Nephron progenitor cell (in vitro differentiated cells): ENCODE measurements around the gene FANCD2OS.

Experiments
- DNase-seq: peaks from one replicate; pipeline ENCODE4 v3.0.0; 2021
- H3K27ac Mint-ChIP-seq: 2 replicates; pipeline ENCODE4 v1.8.0; 2021; ENCODE audit warnings: mild to moderate bottlenecking, moderate library complexity, mixed read lengths
- H3K27me3 Mint-ChIP-seq: 2 replicates; pipeline ENCODE4 v1.8.0; 2021; ENCODE audit warnings: mild to moderate bottlenecking, low read depth, mixed read lengths; ENCODE audit not compliant: poor library complexity
- H3K36me3 Mint-ChIP-seq: 2 replicates; pipeline ENCODE4 v1.8.0; 2021; ENCODE audit warnings: low read depth, mixed read lengths
- H3K4me1 Mint-ChIP-seq: 2 replicates; pipeline ENCODE4 v1.8.0; 2021; ENCODE audit warnings: mixed read lengths
- H3K4me3 Mint-ChIP-seq: 2 replicates; pipeline ENCODE4 v1.8.0; 2021; ENCODE audit warnings: mild to moderate bottlenecking, moderate library complexity, mixed read lengths
- H3K9me3 Mint-ChIP-seq: 2 replicates; pipeline ENCODE4 v1.8.0; 2021; ENCODE audit warnings: mild to moderate bottlenecking, moderate library complexity, mixed read lengths
- TF ChIP-seq, protein P1 (sequence below): fragments of 200-600 bp; sonication (generic); IDR thresholded peaks from 2 replicates; pipeline ENCODE4 v1.5.0; 2021; ENCODE audit warnings: antibody characterized with exemption

Gene FANCD2OS

DNA sequence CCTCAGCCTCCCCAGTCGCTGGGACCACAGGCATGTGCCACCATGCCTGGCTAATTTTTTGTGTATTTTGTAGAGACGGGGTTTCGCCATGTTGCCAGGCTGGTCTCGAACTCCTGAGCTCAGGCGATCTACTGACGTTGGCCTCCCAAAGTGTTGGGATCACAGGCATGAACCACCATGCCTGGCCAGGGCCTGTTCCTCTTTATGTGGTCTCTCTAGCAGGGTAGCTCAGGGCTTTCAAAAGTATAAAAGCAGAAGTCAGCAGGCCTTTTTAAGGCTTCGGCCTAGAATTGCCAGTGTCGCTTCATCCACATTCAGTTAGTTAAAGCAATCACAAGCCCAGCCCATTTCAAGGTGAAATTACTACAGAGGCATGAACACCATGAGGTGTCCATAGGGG, 41.2 kb upstream of the FANCD2OS start:
- no peak for DNase-seq
- peaks cover 73% of the 10 kb centered on the region for H3K36me3 Mint-ChIP-seq
- TF ChIP-seq, protein P1, sequence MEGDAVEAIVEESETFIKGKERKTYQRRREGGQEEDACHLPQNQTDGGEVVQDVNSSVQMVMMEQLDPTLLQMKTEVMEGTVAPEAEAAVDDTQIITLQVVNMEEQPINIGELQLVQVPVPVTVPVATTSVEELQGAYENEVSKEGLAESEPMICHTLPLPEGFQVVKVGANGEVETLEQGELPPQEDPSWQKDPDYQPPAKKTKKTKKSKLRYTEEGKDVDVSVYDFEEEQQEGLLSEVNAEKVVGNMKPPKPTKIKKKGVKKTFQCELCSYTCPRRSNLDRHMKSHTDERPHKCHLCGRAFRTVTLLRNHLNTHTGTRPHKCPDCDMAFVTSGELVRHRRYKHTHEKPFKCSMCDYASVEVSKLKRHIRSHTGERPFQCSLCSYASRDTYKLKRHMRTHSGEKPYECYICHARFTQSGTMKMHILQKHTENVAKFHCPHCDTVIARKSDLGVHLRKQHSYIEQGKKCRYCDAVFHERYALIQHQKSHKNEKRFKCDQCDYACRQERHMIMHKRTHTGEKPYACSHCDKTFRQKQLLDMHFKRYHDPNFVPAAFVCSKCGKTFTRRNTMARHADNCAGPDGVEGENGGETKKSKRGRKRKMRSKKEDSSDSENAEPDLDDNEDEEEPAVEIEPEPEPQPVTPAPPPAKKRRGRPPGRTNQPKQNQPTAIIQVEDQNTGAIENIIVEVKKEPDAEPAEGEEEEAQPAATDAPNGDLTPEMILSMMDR: no peak
- no peaks in the 10 kb centered on the region for H3K27me3 Mint-ChIP-seq
- H3K4me1 Mint-ChIP-seq: peaks cover 8% of the 10 kb centered on the region
- no peaks in the 10 kb centered on the region for H3K9me3 Mint-ChIP-seq
- H3K4me3 Mint-ChIP-seq: no peak overlapping the region
- peak overlapping the region; percentile 72 for H3K27ac Mint-ChIP-seq

DNA sequence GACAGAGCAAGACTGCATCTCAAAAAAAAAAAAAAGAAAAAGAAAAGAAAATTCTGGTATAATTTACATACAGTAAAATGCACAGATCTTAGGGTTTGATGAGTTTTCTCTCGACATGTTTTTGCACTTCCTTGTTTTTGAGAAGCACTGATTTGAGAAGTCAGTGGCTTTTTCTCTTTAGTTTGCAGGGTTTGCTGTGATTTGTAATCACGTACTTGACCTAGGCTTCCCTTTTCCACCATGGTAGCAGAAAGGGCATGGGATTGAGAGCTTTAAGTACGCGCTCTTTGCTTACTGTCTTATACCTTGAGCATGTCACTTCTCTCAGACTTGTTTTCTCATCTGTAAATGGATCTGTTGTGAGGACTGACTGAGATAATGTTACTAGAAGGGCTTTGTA, 37.6 kb upstream of the FANCD2OS start:
- peak overlapping the region; percentile 57 for H3K27ac Mint-ChIP-seq
- H3K9me3 Mint-ChIP-seq: peaks cover 5% of the 10 kb centered on the region
- H3K27me3 Mint-ChIP-seq: peaks cover under 1% of the 10 kb centered on the region
- peak overlapping the region; percentile 14 for H3K4me3 Mint-ChIP-seq
- H3K4me1 Mint-ChIP-seq: peaks cover 23% of the 10 kb centered on the region
- DNase-seq: no peak
- TF ChIP-seq, protein P1: no peak
- peaks cover 63% of the 10 kb centered on the region for H3K36me3 Mint-ChIP-seq

DNA sequence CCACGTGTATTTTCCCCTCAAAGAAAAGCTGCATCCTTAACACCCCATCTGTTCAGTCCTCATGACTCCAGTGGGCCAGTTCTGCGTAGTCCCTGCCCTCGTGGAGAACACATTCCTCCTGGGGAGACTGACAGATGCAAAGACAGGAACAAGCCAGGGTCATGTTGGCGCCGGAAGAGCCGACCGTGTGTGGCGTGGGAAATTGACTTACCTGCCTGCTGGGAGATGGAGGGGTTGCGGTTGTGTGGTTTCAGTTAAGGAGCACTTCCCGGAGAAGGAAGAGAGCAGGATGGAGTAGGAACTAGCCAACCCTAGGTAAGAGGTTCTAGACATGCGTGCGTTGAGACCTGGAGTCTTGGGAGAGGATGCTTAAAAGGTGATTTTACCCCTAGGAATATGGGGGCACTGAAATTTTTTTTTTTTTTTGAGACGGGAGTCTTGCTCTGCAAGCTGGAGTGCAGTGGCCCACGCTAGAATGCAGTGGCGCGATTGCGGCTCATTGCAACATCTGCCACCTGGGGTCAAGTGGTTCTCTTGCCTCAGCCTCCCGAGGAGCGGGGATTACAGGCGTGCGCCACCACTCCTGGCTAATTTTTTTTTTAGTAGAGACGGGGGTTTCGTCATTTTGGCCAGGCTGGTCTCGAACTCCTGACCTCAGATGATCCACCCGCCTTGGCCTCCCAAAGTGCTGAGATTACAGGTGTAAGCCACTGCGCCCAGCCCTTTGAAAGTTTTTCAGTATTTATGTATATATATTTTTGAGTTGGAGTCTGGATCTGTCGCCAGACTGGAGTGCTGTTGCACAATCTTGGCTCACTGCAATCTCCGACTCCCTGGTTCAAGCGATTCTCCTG, 34.9 kb upstream of the FANCD2OS start:
- Mint-ChIP-seq H3K9me3 (peaks cover 5% of the 10 kb centered on the region), H3K36me3 (peaks cover 40% of the 10 kb centered on the region), H3K27ac (no peak overlapping the region), H3K27me3 (peaks cover 13% of the 10 kb centered on the region), H3K4me1 (peaks cover 23% of the 10 kb centered on the region), H3K4me3 (peak overlapping the region; percentile 86)
- TF ChIP-seq, protein P1: no peak
- DNase-seq: no peak

DNA sequence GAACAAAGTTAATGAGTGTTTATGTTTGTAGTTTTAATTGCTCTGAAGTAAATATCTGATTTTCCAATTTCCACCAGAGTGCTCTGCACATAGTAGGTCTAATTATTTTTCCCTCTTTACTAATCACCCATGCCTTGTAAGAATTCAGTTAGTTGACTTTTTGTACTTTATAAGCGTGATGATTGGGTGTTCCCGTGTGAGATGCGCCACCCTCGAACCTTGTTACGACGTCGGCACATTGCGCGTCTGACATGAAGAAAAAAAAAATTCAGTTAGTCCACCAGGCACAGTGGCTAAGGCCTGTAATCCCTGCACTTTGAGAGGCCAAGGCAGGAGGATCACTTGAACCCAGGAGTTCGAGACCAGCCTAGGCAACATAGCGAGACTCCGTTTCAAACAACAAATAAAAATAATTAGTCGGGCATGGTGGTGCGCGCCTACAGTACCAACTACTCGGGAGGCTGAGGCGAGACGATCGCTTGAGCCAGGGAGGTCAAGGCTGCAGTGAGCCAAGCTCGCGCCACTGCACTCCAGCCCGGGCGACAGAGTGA, 33.0 kb upstream of the FANCD2OS start:
- Mint-ChIP-seq H3K27ac (no peak overlapping the region), H3K27me3 (peaks cover 16% of the 10 kb centered on the region), H3K4me3 (peak overlapping the region; percentile 86), H3K36me3 (peaks cover 30% of the 10 kb centered on the region), H3K4me1 (peaks cover 23% of the 10 kb centered on the region), H3K9me3 (peaks cover 5% of the 10 kb centered on the region)
- TF ChIP-seq, protein P1: no peak
- no peak for DNase-seq

DNA sequence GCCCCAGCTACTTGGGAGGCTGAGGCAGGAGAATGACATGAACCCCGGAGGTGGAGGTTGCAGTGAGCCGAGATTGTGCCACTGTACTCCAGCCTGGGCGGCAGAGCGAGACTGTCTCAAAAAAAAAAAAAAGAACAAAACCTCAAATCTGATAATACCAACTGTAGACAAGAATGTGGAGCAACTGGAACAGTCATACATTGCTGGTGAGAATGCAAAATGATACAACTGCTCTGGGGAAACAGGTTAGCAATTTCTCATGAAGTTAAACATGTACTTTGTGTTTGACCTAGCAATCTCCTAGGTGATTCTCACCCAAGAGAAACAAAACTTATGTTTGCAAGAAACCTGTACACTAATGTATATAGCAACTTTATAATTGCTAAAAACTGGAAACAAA, 29.1 kb upstream of the FANCD2OS start:
- H3K4me3 Mint-ChIP-seq: no peak overlapping the region
- H3K27me3 Mint-ChIP-seq: peaks cover 19% of the 10 kb centered on the region
- no peaks in the 10 kb centered on the region for H3K36me3 Mint-ChIP-seq
- no peaks in the 10 kb centered on the region for H3K4me1 Mint-ChIP-seq
- no peak for DNase-seq
- no peaks in the 10 kb centered on the region for H3K9me3 Mint-ChIP-seq
- no peak overlapping the region for H3K27ac Mint-ChIP-seq
- TF ChIP-seq, protein P1: no peak
